ENCODE results near the gene FBXO5.

DNA sequence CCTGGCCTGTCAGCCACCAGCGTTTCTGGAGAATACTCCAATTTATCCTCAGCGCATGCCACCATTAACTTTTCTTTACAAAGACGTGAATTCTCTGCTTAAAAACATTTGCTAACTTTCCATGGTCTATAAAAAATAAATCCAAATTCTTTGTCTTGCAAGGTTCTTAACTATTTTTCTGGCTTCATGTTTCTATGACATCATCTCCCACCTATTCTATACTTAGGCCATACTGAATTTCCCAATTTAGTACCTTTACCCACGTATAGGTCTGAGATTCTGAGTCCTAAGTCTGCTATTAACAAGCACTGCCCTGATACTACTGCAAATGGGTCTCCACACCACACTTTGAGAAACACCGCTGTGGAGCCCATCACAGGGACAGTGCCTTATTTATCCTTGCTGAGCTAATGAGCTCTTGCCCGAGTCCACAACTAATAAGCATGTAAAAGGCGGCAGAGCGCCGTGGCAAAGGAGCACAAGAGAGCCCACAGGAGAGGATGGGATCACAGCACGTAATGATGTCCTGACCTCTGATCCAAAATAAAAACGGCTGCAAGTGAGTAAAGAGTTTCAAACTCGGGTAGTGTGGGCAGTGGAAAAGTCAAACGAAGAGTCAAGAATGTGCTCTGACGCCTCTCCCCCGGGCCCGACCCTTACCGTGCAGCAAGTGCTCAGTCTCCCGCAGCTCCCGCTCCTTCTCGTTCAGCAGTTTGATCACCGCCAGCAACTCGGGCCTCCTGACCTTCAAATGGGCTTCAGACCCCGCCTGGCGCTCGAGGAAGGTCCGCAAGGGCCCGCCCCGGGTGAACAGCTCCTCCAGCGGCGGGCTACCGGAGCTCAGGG is 19.1 kb upstream of the FBXO5 start:
- no peak for TF ChIP-seq EZH2 (IDR thresholded peaks at IDR 0.05; ENCODE audit: insufficient read depth, poor library complexity, severe bottlenecking)
- no peak for TF ChIP-seq EZH2phosphoT487 (IDR thresholded peaks at IDR 0.05; ENCODE audit: insufficient read depth, low read depth)

Measured in GM23248 (cell line).